Effector memory CD8-positive, alpha-beta T cell (primary cell): ENCODE data around the gene CCDC69.
"Not testable (repeated sequence)": the region's sequence is repeated elsewhere in the genome, so short reads cannot be mapped to it uniquely, and the experiment has no call there.

Experiments used
- ATAC-seq: fragments of 150-1000 bp; cut with Tn5 transposase; replicated peaks from 2 replicates; pipeline ENCODE4 v1.10.0; 2021; ENCODE audit warnings: mild to moderate bottlenecking, moderate library complexity
- DNase-seq, 3 experiments: peaks; one replicate each; pipeline ENCODE4 v3.0.0; 2021
- H3K27ac Mint-ChIP-seq, 2 donors: one replicate each; pipeline ENCODE4 v1.8.0; 2022; ENCODE audit warnings: mild to moderate bottlenecking in 2 of 2, mixed read lengths in 2 of 2, moderate library complexity in 2 of 2
- H3K27me3 Mint-ChIP-seq, 2 donors: one replicate each; pipeline ENCODE4 v1.8.0; 2022; ENCODE audit warnings: mixed read lengths in 2 of 2
- H3K36me3 Mint-ChIP-seq: one replicate; pipeline ENCODE4 v1.8.0; 2022; ENCODE audit warnings: mild to moderate bottlenecking, moderate library complexity, mixed read lengths; ENCODE audit not compliant: insufficient read depth
- H3K4me1 Mint-ChIP-seq, 2 donors: one replicate each; pipeline ENCODE4 v1.8.0; 2022; ENCODE audit warnings: low read depth in 2 of 2, mixed read lengths in 2 of 2
- H3K4me3 Mint-ChIP-seq, 2 donors: one replicate each; pipeline ENCODE4 v1.8.0; 2022; ENCODE audit warnings: mild to moderate bottlenecking in 2 of 2, mixed read lengths in 2 of 2, moderate library complexity in 2 of 2
- H3K9me3 Mint-ChIP-seq, 2 donors: one replicate each; pipeline ENCODE4 v1.8.0; 2022; ENCODE audit warnings: mixed read lengths in 2 of 2

CCDC69 gene

GRCh38 chr5:151239237-151239861 lies 15.5 kb upstream of the CCDC69 start:
- peaks cover 12 to 18% of the 10 kb centered on the region in 2 donors for H3K4me1 Mint-ChIP-seq
- peaks cover 5% of the 10 kb centered on the region for H3K36me3 Mint-ChIP-seq
- ATAC-seq (peak; percentile 57), DNase-seq (peak in 1 of 3 experiments; percentile 28)
- peak overlapping the region in 1 of 2 donors; percentile 33 for H3K4me3 Mint-ChIP-seq
- H3K27ac Mint-ChIP-seq, result no peak overlapping the region
- no peaks in the 10 kb centered on the region for H3K9me3 Mint-ChIP-seq
- H3K27me3 Mint-ChIP-seq, result no peaks in the 10 kb centered on the region

- Mint-ChIP-seq H3K4me3 (peak overlapping the region; percentile 29 to 49), H3K27me3 (no peaks in the 10 kb centered on the region), H3K27ac (no peak overlapping the region), H3K36me3 (peaks cover 5% of the 10 kb centered on the region), H3K9me3 (no peaks in the 10 kb centered on the region), H3K4me1 (peaks cover 6 to 12% of the 10 kb centered on the region in 2 donors)
- DNase-seq (no peak), ATAC-seq (peak; percentile 28)
Measured at GRCh38 chr5:151238303-151238741, 14.4 kb upstream of the CCDC69 start.

- no peak overlapping the region for H3K27ac Mint-ChIP-seq
- H3K4me1 Mint-ChIP-seq, result peaks cover 8 to 12% of the 10 kb centered on the region in 2 donors
- peaks cover 5% of the 10 kb centered on the region for H3K36me3 Mint-ChIP-seq
- H3K9me3 Mint-ChIP-seq, result no peaks in the 10 kb centered on the region
- no peak for DNase-seq
- no peaks in the 10 kb centered on the region for H3K27me3 Mint-ChIP-seq
- peak overlapping the region; percentile 29 to 49 for H3K4me3 Mint-ChIP-seq
- no peak for ATAC-seq
Measured at GRCh38 chr5:151237685-151238084, 13.8 kb upstream of the CCDC69 start.

GRCh38 chr5:151236888-151237287 lies 13.0 kb upstream of the CCDC69 start:
- ATAC-seq, result no peak
- no peak overlapping the region for H3K4me3 Mint-ChIP-seq
- H3K9me3 Mint-ChIP-seq, result no peaks in the 10 kb centered on the region
- H3K36me3 Mint-ChIP-seq, result peaks cover 5% of the 10 kb centered on the region
- H3K27me3 Mint-ChIP-seq, result no peaks in the 10 kb centered on the region
- no peak overlapping the region for H3K27ac Mint-ChIP-seq
- DNase-seq, result no peak
- H3K4me1 Mint-ChIP-seq, result peaks cover 10 to 12% of the 10 kb centered on the region in 2 donors

GRCh38 chr5:151235239-151235571 lies 11.3 kb upstream of the CCDC69 start:
- Mint-ChIP-seq H3K4me1 (peaks cover 10 to 12% of the 10 kb centered on the region in 2 donors), H3K27ac (peak overlapping the region in 1 of 2 donors; percentile 57)
- not testable (repeated sequence) for DNase-seq, H3K9me3 Mint-ChIP-seq, H3K27me3 Mint-ChIP-seq, ATAC-seq, H3K4me3 Mint-ChIP-seq, H3K36me3 Mint-ChIP-seq

GRCh38 chr5:151234476-151235238 lies 10.8 kb upstream of the CCDC69 start:
- Mint-ChIP-seq H3K4me1 (peaks cover 10 to 12% of the 10 kb centered on the region in 2 donors), H3K27ac (no peak overlapping the region), H3K27me3 (no peaks in the 10 kb centered on the region), H3K36me3 (peaks cover 5% of the 10 kb centered on the region), H3K4me3 (peak overlapping the region in 1 of 2 donors; percentile 13), H3K9me3 (no peaks in the 10 kb centered on the region)
- DNase-seq (no peak), ATAC-seq (peak; percentile 72)

GRCh38 chr5:151233616-151234085 lies 9.8 kb upstream of the CCDC69 start:
- peaks cover 5% of the 10 kb centered on the region for H3K36me3 Mint-ChIP-seq

GRCh38 chr5:151231359-151231758 lies 7.5 kb upstream of the CCDC69 start:
- Mint-ChIP-seq H3K4me1 (peaks cover 10% of the 10 kb centered on the region in 2 donors), H3K27me3 (no peaks in the 10 kb centered on the region), H3K4me3 (no peak overlapping the region), H3K36me3 (no peaks in the 10 kb centered on the region), H3K27ac (no peak overlapping the region), H3K9me3 (no peaks in the 10 kb centered on the region)
- ATAC-seq, result no peak
- DNase-seq, result no peak

More at GRCh38 chr5:151233616-151234085, 9.8 kb upstream of the CCDC69 start:
- no peaks in the 10 kb centered on the region for H3K27me3 Mint-ChIP-seq
- peaks cover 10 to 12% of the 10 kb centered on the region in 2 donors for H3K4me1 Mint-ChIP-seq
- ATAC-seq, result no peak
- H3K4me3 Mint-ChIP-seq, result no peak overlapping the region
- DNase-seq, result no peak
- H3K9me3 Mint-ChIP-seq, result no peaks in the 10 kb centered on the region
- H3K27ac Mint-ChIP-seq, result no peak overlapping the region

GRCh38 chr5:151230048-151230680 lies 6.3 kb upstream of the CCDC69 start:
- H3K27me3 Mint-ChIP-seq, result no peaks in the 10 kb centered on the region
- H3K36me3 Mint-ChIP-seq, result no peaks in the 10 kb centered on the region
- no peak for DNase-seq
- no peak overlapping the region for H3K27ac Mint-ChIP-seq
- ATAC-seq, result no peak
- peaks cover 13 to 14% of the 10 kb centered on the region in 2 donors for H3K4me1 Mint-ChIP-seq
- no peaks in the 10 kb centered on the region for H3K9me3 Mint-ChIP-seq
- no peak overlapping the region for H3K4me3 Mint-ChIP-seq

GRCh38 chr5:151228986-151229385 lies 5.1 kb upstream of the CCDC69 start:
- Mint-ChIP-seq H3K9me3 (no peaks in the 10 kb centered on the region), H3K4me3 (no peak overlapping the region), H3K36me3 (no peaks in the 10 kb centered on the region), H3K27ac (no peak overlapping the region), H3K4me1 (peaks cover 9 to 17% of the 10 kb centered on the region in 2 donors), H3K27me3 (no peaks in the 10 kb centered on the region)
- no peak for ATAC-seq
- DNase-seq, result no peak

- peak overlapping the region in 1 of 2 donors; percentile 65 for H3K27ac Mint-ChIP-seq
- H3K4me3 Mint-ChIP-seq, result no peak overlapping the region
- no peaks in the 10 kb centered on the region for H3K27me3 Mint-ChIP-seq
- ATAC-seq, result no peak
- peaks cover 12 to 17% of the 10 kb centered on the region in 2 donors for H3K4me1 Mint-ChIP-seq
- no peak for DNase-seq
- H3K36me3 Mint-ChIP-seq, result no peaks in the 10 kb centered on the region
- no peaks in the 10 kb centered on the region for H3K9me3 Mint-ChIP-seq
Measured at GRCh38 chr5:151227918-151228447, 4.1 kb upstream of the CCDC69 start.

- Mint-ChIP-seq H3K4me1 (peaks cover 37% of the 10 kb centered on the region in 2 donors), H3K9me3 (no peaks in the 10 kb centered on the region), H3K27me3 (no peaks in the 10 kb centered on the region), H3K27ac (peak overlapping the region; percentile 92 to 93), H3K4me3 (peak overlapping the region; percentile 79 to 80), H3K36me3 (peaks cover 3% of the 10 kb centered on the region)
- DNase-seq (no peak), ATAC-seq (no peak)
Measured at GRCh38 chr5:151225475-151225874, 1.6 kb upstream of the CCDC69 start.

- H3K9me3 Mint-ChIP-seq, result no peaks in the 10 kb centered on the region
- peaks cover 41% of the 10 kb centered on the region in 2 donors for H3K4me1 Mint-ChIP-seq
- H3K4me3 Mint-ChIP-seq, result peak overlapping the region; percentile 79 to 80
- no peak for ATAC-seq
- peak overlapping the region; percentile 92 to 93 for H3K27ac Mint-ChIP-seq
- no peaks in the 10 kb centered on the region for H3K27me3 Mint-ChIP-seq
- H3K36me3 Mint-ChIP-seq, result peaks cover 4% of the 10 kb centered on the region
- no peak for DNase-seq
Measured at GRCh38 chr5:151225071-151225470, 1.2 kb upstream of the CCDC69 start.
